ENCODE results near the gene SMIM13.

The SMIM13 gene

GRCh38 chr6:11155589-11155988 is 62.0 kb downstream of the SMIM13 start:
- H3K4me3 ChIP-seq (ENCODE audit: low read depth, low read length): no peak overlapping the region
- no peak for TF ChIP-seq CTCF (IDR thresholded peaks at IDR 0.05; ENCODE audit: low read depth, low read length)

GRCh38 chr6:11160199-11160598 is 66.6 kb downstream of the SMIM13 start:
- no peak overlapping the region for H3K4me3 ChIP-seq (ENCODE audit: low read depth, low read length)
- TF ChIP-seq CTCF (IDR thresholded peaks at IDR 0.05; ENCODE audit: low read depth, low read length): no peak

GRCh38 chr6:11161031-11161956 is 67.7 kb downstream of the SMIM13 start:
- TF ChIP-seq CTCF (IDR thresholded peaks at IDR 0.05; ENCODE audit: low read depth, low read length): no peak
- H3K4me3 ChIP-seq (ENCODE audit: low read depth, low read length): no peak overlapping the region

GRCh38 chr6:11162262-11162661 is 68.6 kb downstream of the SMIM13 start:
- no peak for TF ChIP-seq CTCF (IDR thresholded peaks at IDR 0.05; ENCODE audit: low read depth, low read length)

GRCh38 chr6:11163932-11164331 is 70.3 kb downstream of the SMIM13 start:
- TF ChIP-seq CTCF (IDR thresholded peaks at IDR 0.05; ENCODE audit: low read depth, low read length): no peak
- H3K4me3 ChIP-seq (ENCODE audit: low read depth, low read length): no peak overlapping the region

More at GRCh38 chr6:11162262-11162661, 68.6 kb downstream of the SMIM13 start:
- H3K4me3 ChIP-seq (ENCODE audit: low read depth, low read length): no peak overlapping the region

GRCh38 chr6:11164717-11165646 is 71.3 kb downstream of the SMIM13 start:
- no peak for TF ChIP-seq CTCF (IDR thresholded peaks at IDR 0.05; ENCODE audit: low read depth, low read length)
- H3K4me3 ChIP-seq (ENCODE audit: low read depth, low read length): no peak overlapping the region

All from WI38 (cell line).